Small intestine (tissue), 7 donors: ENCODE data around the gene ZNF626. TPM values are rescaled to one million over a fixed set of nuclear protein-coding genes. Genes with fewer than 3 reads are reported as not detected.
"Not testable (repeated sequence)": the region's sequence is repeated elsewhere in the genome, so short reads cannot be mapped to it uniquely, and the experiment has no call there.

ENCODE experiments used
- DNase-seq, 2 donors: peaks; one replicate each; pipeline versions ENCODE4 v3.0.0 to v3.0.0-alpha.2; 2013
- FAIRE-seq: peaks from 2 replicates; lab custom pipeline; 2012; peaks lifted over from hg19 to GRCh38; lab: Jason Lieb, UNC
- H3K27ac ChIP-seq, 3 donors: one replicate each; pipeline ENCODE4 v1.5.1; 2013; ENCODE audit warnings: low read length in 2 of 3, mild to moderate bottlenecking in 2 of 3, control low read depth in 1 of 3, inconsistent platforms in 1 of 3, low read depth in 1 of 3, moderate library complexity in 1 of 3
- H3K27me3 ChIP-seq, 3 donors: one replicate each; pipeline ENCODE4 v1.6.1; 2013; ENCODE audit warnings: low read length in 3 of 3, inconsistent platforms in 1 of 3; ENCODE audit not compliant: control insufficient read depth in 3 of 3, insufficient read depth in 3 of 3
- H3K36me3 ChIP-seq, 3 donors: one replicate each; pipeline ENCODE4 v1.6.1; 2013; ENCODE audit warnings: low read length in 3 of 3, inconsistent platforms in 1 of 3, low read depth in 1 of 3, mild to moderate bottlenecking in 1 of 3, moderate library complexity in 1 of 3; ENCODE audit not compliant: control insufficient read depth in 3 of 3, insufficient read depth in 2 of 3
- H3K4me1 ChIP-seq, 3 donors: one replicate each; pipeline ENCODE4 v1.6.1; 2013; ENCODE audit warnings: low read length in 2 of 3, inconsistent platforms in 1 of 3, low read depth in 1 of 3, mild to moderate bottlenecking in 1 of 3, moderate library complexity in 1 of 3; ENCODE audit not compliant: control insufficient read depth in 3 of 3, insufficient read depth in 2 of 3
- H3K4me3 ChIP-seq, 3 donors: one replicate each; pipeline ENCODE4 v1.5.1; 2013; ENCODE audit warnings: low read length in 3 of 3, control low read depth in 1 of 3, inconsistent platforms in 1 of 3, low read depth in 1 of 3, mild to moderate bottlenecking in 1 of 3, moderate library complexity in 1 of 3
- H3K9me3 ChIP-seq, 2 donors: one replicate each; pipeline ENCODE4 v1.6.1; 2013; ENCODE audit warnings: low read depth in 1 of 2, low read length in 1 of 2; ENCODE audit not compliant: control insufficient read depth in 2 of 2, insufficient read depth in 1 of 2
- WGBS, 3 donors: extraction: QIAGEN DNeasy Blood & Tissue Kit; methylation state at CpG; one replicate each; pipeline ENCODE4 v1.1.7; 2013; 5-methylcytosine and 5-hydroxymethylcytosine counted together
- polyA plus RNA-seq, 4 donors: library from polyadenylated mRNA; stranded (reverse) in 3 of 4; unstranded in 1 of 4; fragments of 200-250 nt in 3 of 4; fragments of 120-200 nt in 1 of 4; gene quantifications; one replicate each; pipeline versions ENCODE4 v1.2.1 to v1.2.3, GENCODE V29; 2013
- donor health status: healthy with polysubstance abuse.
- donor health status: control.
- donor health status: control.
- donor health status: Bipolar disorder and iron deficiency.
- donor health status: healthy.

The ZNF626 gene
- polyA plus RNA-seq, 4 donors: 4.1 to 19.7 TPM; not detected in 2

DNA sequence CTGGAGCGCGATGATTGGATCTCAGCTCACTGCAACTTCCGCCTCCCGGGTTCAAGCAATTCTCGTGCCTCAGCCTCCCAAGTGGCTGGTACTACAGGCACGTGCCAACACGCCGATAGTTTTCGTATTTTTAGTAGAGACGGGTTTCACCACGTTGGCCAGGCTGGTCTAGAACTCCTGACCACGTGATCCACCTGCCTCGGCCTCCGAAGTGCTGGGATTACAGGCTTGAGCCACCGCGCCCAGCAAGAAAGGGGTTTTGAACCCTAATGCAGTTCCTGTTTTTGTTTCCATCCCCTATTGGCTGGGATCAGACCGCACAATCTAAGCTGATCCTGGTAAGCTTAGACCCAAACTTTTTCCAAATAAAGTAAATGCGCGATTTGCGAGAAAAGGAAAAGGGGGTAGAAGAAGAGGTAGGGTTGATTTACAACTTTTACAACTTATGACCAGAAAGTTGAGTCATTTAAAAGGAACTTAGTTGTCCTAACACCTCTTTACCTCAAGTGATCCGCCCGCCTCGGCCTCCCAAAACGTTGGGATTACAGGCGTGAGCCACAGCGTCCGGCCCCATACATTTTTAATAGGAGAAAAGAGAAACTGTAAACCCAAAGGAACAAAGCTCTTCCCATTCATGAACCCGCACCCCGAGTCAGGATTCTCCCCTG lies 764 bp downstream of the ZNF626 start:
- DNase-seq: no peak
- Histone ChIP-seq H3K27me3 (no peaks in the 10 kb centered on the region), H3K27ac (peak overlapping the region in 2 of 3 donors; percentile 93 to 97), H3K9me3 (peaks cover 3 to 68% of the 10 kb centered on the region in 2 donors), H3K4me3 (peak overlapping the region; percentile 48 to 88 (median 82)), H3K36me3 (peaks cover 0 to 22% (median 3%) of the 10 kb centered on the region in 3 donors), H3K4me1 (peaks cover 0 to 7% (median 0%) of the 10 kb centered on the region in 3 donors)
- WGBS, 3 donors: 29 to 59% (median 58%) methylated on average over 29 of the region's 29 CpGs
- FAIRE-seq: no peak

DNA sequence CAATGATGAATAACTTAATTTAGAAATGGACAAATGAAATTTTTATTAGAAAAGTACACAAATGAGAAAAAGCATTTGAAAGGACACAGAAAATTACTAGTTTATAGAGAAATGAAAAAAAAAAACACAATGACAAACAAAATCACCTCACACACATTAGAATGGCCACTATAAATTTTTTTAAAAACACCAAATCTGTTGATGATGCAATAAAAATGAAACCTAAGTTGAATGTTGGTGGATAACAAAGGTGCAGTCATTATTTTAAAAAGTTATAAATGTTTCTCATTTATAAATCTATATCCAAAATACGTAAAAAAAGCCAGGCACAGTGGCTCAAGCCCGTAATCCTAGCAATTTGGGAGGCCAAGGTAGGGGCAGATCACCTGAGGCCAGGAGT lies 20.8 kb downstream of the ZNF626 start:
- DNase-seq (no peak), FAIRE-seq (no peak)
- WGBS, 3 donors: 90 to 99% (median 96%) methylated on average over 2 of the region's 2 CpGs
- Histone ChIP-seq H3K27ac (no peak overlapping the region), H3K4me1 (no peaks in the 10 kb centered on the region), H3K9me3 (peaks cover 0 to 47% of the 10 kb centered on the region in 2 donors), H3K27me3 (peaks cover 0 to 2% (median 0%) of the 10 kb centered on the region in 3 donors), H3K36me3 (peaks cover 0 to 33% (median 10%) of the 10 kb centered on the region in 3 donors), H3K4me3 (no peak overlapping the region)

GRCh38 chr19:20640023-20640422 lies 21.3 kb downstream of the ZNF626 start:
- FAIRE-seq (peak; percentile 49), DNase-seq (no peak)

GRCh38 chr19:20624560-20624959 lies 36.8 kb downstream of the ZNF626 start:
- FAIRE-seq, H3K4me3 ChIP-seq, H3K27me3 ChIP-seq, DNase-seq, H3K4me1 ChIP-seq, H3K36me3 ChIP-seq, H3K27ac ChIP-seq: not testable (repeated sequence)
- WGBS, 3 donors: 94 to 98% (median 97%) methylated on average over 2 of the region's 2 CpGs
- H3K9me3 ChIP-seq: peaks cover 0 to 24% of the 10 kb centered on the region in 2 donors

More at GRCh38 chr19:20640023-20640422, 21.3 kb downstream of the ZNF626 start:
- H3K27ac ChIP-seq: no peak overlapping the region
- H3K36me3 ChIP-seq: peaks cover 0 to 37% (median 10%) of the 10 kb centered on the region in 3 donors
- H3K27me3 ChIP-seq: peaks cover 0 to 2% (median 0%) of the 10 kb centered on the region in 3 donors
- WGBS, 3 donors: 91 to 96% (median 96%) methylated on average over 2 of the region's 2 CpGs
- H3K4me3 ChIP-seq: no peak overlapping the region
- H3K9me3 ChIP-seq: peaks cover 0 to 52% of the 10 kb centered on the region in 2 donors
- no peaks in the 10 kb centered on the region for H3K4me1 ChIP-seq

- Histone ChIP-seq H3K27ac (no peak overlapping the region), H3K4me1 (no peaks in the 10 kb centered on the region), H3K9me3 (peaks cover 2 to 33% of the 10 kb centered on the region in 2 donors), H3K27me3 (peaks cover 0 to 2% (median 0%) of the 10 kb centered on the region in 3 donors), H3K4me3 (no peak overlapping the region), H3K36me3 (no peaks in the 10 kb centered on the region)
- no peak for DNase-seq
- no peak for FAIRE-seq
- 43 to 61% (median 58%) methylated on average over 2 of the region's 2 CpGs for WGBS, 3 donors
These were observed 45.3 kb downstream of the ZNF626 start for GRCh38 chr19:20616071-20616470.

- not testable (repeated sequence) for H3K36me3 ChIP-seq, H3K4me3 ChIP-seq, H3K27ac ChIP-seq, FAIRE-seq, H3K27me3 ChIP-seq, DNase-seq, H3K4me1 ChIP-seq
- 65 to 86% (median 77%) methylated on average over 4 of the region's 4 CpGs for WGBS, 3 donors
- H3K9me3 ChIP-seq: peaks cover 2 to 32% of the 10 kb centered on the region in 2 donors
These were observed 46.4 kb downstream of the ZNF626 start for GRCh38 chr19:20614971-20615370.

GRCh38 chr19:20612711-20613316 lies 48.6 kb downstream of the ZNF626 start:
- Histone ChIP-seq H3K27ac (no peak overlapping the region), H3K36me3 (no peaks in the 10 kb centered on the region), H3K27me3 (peaks cover 0 to 2% (median 0%) of the 10 kb centered on the region in 3 donors), H3K4me3 (no peak overlapping the region), H3K9me3 (peaks cover 4 to 34% of the 10 kb centered on the region in 2 donors), H3K4me1 (no peaks in the 10 kb centered on the region)
- no peak for FAIRE-seq
- DNase-seq: no peak
- WGBS, 3 donors: 42 to 49% (median 48%) methylated on average over 5 of the region's 5 CpGs

- H3K27ac ChIP-seq: no peak overlapping the region
- no peak overlapping the region for H3K4me3 ChIP-seq
- H3K27me3 ChIP-seq: peaks cover 0 to 2% (median 0%) of the 10 kb centered on the region in 3 donors
- DNase-seq: no peak
- H3K9me3 ChIP-seq: peaks cover 4 to 36% of the 10 kb centered on the region in 2 donors
- no peak for FAIRE-seq
- no peaks in the 10 kb centered on the region for H3K36me3 ChIP-seq
- H3K4me1 ChIP-seq: no peaks in the 10 kb centered on the region
- WGBS, 3 donors: 71 to 85% (median 78%) methylated on average over 6 of the region's 6 CpGs
These were observed 49.5 kb downstream of the ZNF626 start for GRCh38 chr19:20611866-20612265.
